HG02642 (cell line): Measurements from ENCODE around the gene ZNF808.
A peak's percentile ranks its signal among the peaks of the same experiment; 100 is the strongest.
"Not testable (repeated sequence)": the region's sequence is repeated elsewhere in the genome, so short reads cannot be mapped to it uniquely, and the experiment has no call there.

Experiments
- ATAC-seq: cut with Tn5 transposase; IDR thresholded peaks from one replicate; pipeline ENCODE4 v1.9.1; 2021; ENCODE audit warnings: mild to moderate bottlenecking; ENCODE audit not compliant: unreplicated experiment, poor library complexity

The ZNF808 gene

DNA sequence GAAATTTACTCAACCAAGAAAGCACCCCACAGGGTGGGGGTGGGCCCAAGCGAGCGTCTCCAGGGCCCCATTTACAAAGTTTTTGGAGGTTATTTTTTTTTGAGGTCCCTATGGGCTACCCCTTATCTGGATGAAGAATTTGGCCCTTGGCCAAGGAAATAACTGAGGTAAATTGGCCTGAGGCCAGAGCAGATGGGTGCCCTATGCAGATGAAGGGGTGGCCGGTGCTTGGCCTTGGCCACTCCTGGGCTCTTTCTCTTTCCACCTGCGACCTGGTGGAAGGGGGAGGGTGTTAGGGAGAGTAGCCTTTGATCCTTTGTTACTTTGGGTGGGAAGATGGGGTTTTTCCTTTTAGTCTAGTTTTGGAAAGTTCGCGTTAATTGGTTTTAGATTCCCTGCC is 58.1 kb downstream of the ZNF808 start:
- no peak for ATAC-seq

DNA sequence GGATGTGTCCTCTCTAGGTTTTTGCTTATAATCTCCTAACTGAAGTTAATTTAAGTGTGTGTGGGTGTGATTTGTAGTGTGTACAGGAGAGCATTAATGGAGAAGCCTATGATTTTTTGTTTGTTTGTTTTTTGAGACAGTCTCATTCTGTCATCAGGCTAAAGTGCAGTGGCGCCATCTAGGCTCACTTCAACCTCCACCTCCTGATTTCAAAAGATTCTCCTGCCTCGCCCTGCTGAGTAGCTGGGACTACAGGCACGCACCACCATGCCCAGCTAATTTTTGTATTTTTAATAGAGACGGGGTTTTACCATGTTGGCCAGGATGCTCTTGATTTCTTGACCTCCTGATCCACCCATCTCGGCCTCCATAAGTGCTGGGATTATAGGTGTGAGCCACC is 63.3 kb downstream of the ZNF808 start:
- ATAC-seq: no peak

DNA sequence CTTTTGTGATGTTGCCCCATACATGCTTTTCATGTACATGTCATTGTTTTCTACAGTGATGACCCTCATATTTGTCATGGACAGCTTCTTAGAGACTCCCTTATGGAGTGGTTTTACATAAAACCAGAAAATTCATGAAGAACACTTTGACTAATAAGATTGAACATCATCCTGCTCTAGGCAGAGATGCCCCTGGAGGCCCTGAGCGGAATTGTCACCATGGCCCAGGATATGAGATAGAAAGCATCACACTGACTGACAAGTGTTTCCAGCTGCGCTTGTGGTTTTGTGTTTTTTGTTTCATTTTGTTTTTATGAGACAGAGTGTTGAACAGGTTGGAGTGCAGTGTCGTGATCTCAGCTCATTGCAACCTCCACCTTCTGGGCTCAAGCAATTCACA is 64.8 kb downstream of the ZNF808 start:
- no peak for ATAC-seq

DNA sequence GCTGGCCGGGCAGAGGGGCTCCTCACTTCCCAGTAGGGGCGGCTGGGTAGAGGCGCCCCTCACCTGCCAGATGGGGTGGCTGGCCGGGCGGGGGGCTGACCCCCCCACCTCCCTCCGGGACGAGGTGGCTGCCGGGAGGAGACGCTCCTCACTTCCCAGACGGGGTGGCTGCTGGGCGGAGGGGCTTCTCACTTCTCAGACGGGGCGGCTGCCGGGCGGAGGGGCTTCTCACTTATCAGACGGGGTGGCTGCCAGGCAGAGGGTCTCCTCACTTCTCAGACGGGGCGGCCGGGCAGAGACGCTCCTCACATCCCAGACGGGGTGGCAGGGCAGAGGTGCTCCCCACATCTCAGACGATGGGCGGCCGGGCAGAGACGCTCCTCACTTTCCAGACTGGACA is 66.0 kb downstream of the ZNF808 start:
- not testable (repeated sequence) for ATAC-seq

DNA sequence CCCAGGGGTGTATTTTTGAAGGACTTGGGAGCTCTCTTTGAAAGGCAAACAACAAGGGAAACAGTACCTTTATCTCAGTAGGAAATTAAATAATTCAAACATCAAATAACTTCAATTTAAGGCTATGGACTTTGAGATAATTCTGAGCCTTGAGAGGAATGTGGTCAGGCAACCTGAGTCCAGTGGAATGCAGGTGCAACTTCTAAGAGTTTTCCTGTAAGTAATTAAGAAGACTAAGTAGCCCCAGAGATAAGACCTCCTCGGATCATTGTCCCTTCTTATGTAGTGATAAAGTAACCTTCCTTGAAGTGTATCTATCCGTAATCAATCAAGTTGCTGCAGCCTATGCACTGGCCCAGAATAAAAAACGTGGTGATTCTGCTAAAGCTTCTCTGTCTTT is 71.8 kb downstream of the ZNF808 start:
- ATAC-seq: no peak

DNA sequence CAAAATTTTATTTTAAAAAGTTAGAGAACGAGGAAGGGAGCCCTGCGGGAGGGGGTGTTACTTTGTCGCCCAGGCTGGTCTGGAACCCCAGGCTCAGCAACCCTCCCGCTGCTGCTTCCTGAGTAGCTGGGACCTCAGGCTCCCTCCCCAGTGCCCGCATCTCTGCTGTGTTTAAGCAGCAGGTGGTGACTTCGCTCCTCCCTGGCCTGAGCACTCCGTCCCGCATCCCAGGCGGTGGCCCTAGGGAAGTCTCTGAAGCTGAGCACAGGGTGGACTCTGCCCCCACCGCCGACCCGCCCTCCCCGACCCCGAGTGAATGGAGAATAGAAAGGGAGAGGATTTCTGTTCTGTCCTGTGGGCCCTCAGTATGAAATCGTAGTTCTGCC is 73.2 kb downstream of the ZNF808 start:
- peak; percentile 19 for ATAC-seq

DNA sequence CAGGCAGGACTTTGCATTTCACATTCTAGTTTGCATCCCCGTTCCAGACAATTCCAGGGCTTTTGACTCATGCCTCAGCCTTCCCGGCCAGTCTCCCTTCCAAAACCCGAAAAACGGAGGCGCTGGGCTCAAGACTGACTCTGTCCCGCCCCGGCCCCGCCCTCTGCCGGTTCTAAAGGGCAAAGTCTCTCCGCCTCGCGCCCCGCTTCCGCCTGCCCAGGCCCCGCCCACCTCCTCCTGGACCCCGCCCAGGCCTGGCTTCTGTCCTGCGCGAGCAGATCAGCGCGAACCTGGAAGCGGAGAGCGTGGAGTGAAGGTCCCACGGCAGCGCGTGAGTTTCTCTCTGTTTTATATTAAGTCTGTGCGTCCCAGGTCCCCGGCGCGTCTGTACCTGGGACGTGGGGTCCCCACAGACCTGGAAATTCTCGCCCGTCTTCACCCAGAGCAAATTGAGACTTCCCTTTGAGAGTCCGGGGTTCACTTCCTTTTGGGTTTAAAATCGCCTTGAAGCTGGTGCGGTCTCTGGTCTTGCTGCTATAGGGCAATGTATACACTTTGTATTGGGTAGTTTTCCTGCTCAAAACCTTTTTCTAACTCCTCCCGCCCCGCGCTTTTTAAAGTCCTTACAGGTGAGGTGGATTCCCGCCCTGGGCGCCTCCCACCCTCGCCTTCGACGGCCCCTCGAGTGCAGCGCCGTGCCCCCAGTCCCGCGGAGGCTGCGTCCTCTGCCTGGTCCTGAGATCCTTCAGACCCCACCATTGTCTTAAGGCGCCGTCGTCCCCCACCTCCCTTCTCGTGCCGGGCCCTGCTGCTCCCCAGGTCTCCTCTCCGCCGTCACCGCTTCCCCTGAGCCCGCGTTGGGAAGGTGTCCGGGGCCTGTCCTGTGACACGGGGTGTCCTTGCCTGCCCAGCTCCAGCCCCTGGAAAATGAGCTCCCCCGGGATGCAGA is 73.8 kb downstream of the ZNF808 start:
- peak; percentile 97 for ATAC-seq

DNA sequence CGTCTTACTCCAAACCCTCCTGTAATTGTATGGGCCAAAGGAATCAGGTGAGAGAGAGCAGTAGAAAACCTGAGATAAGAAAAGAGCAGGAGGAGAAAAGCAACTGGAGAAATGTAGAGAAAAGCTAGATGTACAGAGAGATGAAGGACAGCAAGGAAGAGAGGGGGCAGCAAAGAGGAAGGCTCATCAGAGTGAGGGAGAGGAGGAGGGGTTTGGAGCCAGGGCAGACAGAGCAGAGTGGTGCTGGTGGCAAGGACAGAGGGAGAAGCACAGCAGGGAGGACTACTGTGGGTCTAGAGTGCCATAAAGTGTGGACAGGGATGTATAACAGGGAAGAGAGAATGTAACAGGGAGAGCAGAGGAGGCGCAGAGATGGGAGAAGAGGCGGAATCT is 74.5 kb downstream of the ZNF808 start:
- ATAC-seq: not testable (repeated sequence)

DNA sequence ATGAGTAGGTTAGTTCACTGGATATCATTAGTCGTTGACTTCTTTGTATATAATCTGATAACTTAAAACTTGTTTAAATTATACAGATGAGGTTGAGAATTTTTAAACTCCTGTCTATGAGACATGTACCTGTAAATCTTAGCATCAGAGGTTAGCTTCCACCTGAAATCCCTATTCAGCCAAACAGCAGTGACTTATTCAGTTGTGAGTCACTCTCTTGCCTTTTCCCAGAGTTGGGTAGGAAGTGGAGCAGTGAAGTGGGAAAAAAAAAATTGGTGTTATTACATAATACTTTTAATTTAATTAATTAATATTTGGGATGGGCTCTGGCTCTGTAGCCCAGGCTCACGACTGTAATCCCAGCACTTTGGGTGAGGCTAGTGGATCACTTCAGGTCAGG is 75.5 kb downstream of the ZNF808 start:
- ATAC-seq: no peak

DNA sequence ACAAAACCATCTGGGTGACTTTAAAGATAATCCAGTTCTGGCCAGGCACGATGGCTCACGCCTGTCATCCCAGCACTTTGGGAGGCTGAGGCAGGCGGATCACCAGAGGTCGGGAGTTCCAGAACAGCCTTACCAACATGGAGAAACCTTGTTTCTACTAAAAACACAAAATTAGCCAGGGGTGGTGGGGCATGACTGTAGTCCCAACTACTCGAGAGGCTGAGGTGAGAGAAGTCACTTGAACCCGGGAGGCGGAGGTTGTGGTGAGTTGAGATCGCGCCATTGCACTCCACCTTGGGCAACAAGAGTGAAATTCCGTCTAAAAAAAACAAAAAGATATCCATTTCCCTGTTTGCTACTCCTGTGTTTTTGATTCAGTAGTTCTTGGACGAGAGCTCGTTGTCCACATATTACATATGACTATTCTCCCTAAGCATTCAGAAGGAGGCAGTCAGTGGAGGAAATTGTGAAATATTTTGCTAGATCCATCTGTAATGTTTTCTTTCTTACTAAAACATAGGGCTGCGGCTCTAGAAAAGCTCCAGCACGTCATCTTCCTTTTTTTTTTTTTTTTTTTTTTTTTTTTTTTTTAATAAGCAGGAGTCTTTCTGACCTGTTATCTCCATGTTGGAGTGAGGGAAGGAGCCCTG is 76.2 kb downstream of the ZNF808 start:
- no peak for ATAC-seq
